Spleen (tissue), 11 donors: ENCODE results near the gene NFIA. TPM values are rescaled to one million over a fixed set of nuclear protein-coding genes. Genes with fewer than 3 reads are reported as not detected.

Experiments used
- DNase-seq: peaks from one replicate; pipeline ENCODE4 v3.0.0-alpha.2; 2020
- H3K27ac ChIP-seq, 8 donors: fragments of 200-600 bp; sonication (generic) in 7 of 8; 1 replicate in 4 of 8; 2 replicates in 4 of 8; pipeline versions ENCODE4 v1.5.0 to v1.8.0; 2016 to 2021; ENCODE audit warnings: inconsistent platforms in 4 of 8, mild to moderate bottlenecking in 4 of 8, moderate library complexity in 1 of 8
- H3K27me3 ChIP-seq, 7 donors: fragments of 200-600 bp; sonication (generic) in 6 of 7; replicated peaks in 1 of 7; 1 replicate in 4 of 7; 2 replicates in 3 of 7; pipeline versions ENCODE4 v1.5.0 to v1.8.0; 2016 to 2021; ENCODE audit warnings: inconsistent platforms in 3 of 7, mild to moderate bottlenecking in 1 of 7
- H3K36me3 ChIP-seq, 6 donors: fragments of 200-600 bp; sonication (generic) in 5 of 6; 1 replicate in 4 of 6; 2 replicates in 2 of 6; pipeline versions ENCODE4 v1.5.0 to v1.8.0; 2016 to 2021; ENCODE audit warnings: inconsistent platforms in 2 of 6
- H3K4me1 ChIP-seq, 6 donors: fragments of 200-600 bp; sonication (generic) in 5 of 6; 1 replicate in 3 of 6; 2 replicates in 3 of 6; pipeline versions ENCODE4 v1.5.0 to v1.8.0; 2016 to 2021; ENCODE audit warnings: inconsistent platforms in 3 of 6
- H3K4me3 ChIP-seq, 8 donors: fragments of 200-600 bp; sonication (generic) in 7 of 8; 1 replicate in 4 of 8; 2 replicates in 4 of 8; pipeline versions ENCODE4 v1.5.0 to v1.8.0; 2016 to 2021; ENCODE audit warnings: inconsistent platforms in 4 of 8, mild to moderate bottlenecking in 4 of 8, moderate library complexity in 2 of 8
- H3K9me3 ChIP-seq, 8 donors: fragments of 200-600 bp; sonication (generic) in 7 of 8; 1 replicate in 4 of 8; 2 replicates in 4 of 8; pipeline versions ENCODE4 v1.5.0 to v1.8.0; 2016 to 2021; ENCODE audit warnings: inconsistent platforms in 4 of 8
- POLR2A ChIP-seq, 3 donors: fragments of 450-650 bp; IDR thresholded peaks; one replicate each; pipeline ENCODE4 v1.5.1; 2017; ENCODE audit warnings: antibody characterized with exemption in 3 of 3, mild to moderate bottlenecking in 1 of 3
- POLR2AphosphoS5 ChIP-seq, 3 donors: sonication (generic); formaldehyde crosslinking; IDR thresholded peaks; one replicate each; pipeline ENCODE4 v1.5.1; 2017; ENCODE audit warnings: antibody characterized with exemption in 3 of 3
- WGBS, 5 donors: extraction: QIAGEN DNeasy Blood & Tissue Kit in 3 of 5; methylation state at CpG; one replicate each; pipeline versions ENCODE4 v1.1.5 to v1.1.7; 2013 to 2018; 5-methylcytosine and 5-hydroxymethylcytosine counted together
- intact Hi-C: fragments of 100-400 bp; cut with DNase I; formaldehyde crosslinking; loops from one replicate; pipeline ENCODE4 v1.15.0; 2023; ENCODE audit warnings: low total_unique reads
- polyA plus RNA-seq, 3 donors: library from polyadenylated mRNA; stranded (reverse); fragments of 200-250 nt; gene quantifications; one replicate each; pipeline ENCODE4 v1.2.1, GENCODE V29; 2013
- total RNA-seq, 7 donors: library from RNA; depleted of rRNA in 3 of 7; stranded (reverse); fragments of >200 nt in 3 of 7; fragmentation: NEBNext Ultra II Directional in 4 of 7; extraction: Animal tissue kit (Norgen Biotek cat#: 25700) in 4 of 7; gene quantifications; one replicate each; pipeline versions ENCODE4 v1.1.0 to v1.2.1, GENCODE V29; 2016 to 2021
- TF ChIP-seq, protein P1 (sequence below), 11 experiments: fragments of 200-600 bp in 7 of 11; fragments of 450-650 bp in 4 of 11; sonication (generic) in 4 of 11; IDR thresholded peaks in 8 of 11; conservative IDR thresholded peaks in 3 of 11; 1 replicate in 7 of 11; 2 replicates in 4 of 11; pipeline versions ENCODE4 v1.4.0 to v1.8.0; 2016 to 2021; ENCODE audit warnings: antibody characterized with exemption in 11 of 11, inconsistent platforms in 4 of 11, mild to moderate bottlenecking in 1 of 11
- donor health status: healthy with polysubstance abuse.
- donor health status: DM: no; HTN: no; CAD: no; lungs with moderate emphysema.
- donor health status: DM: no; HTN: no; CAD: no.
- donor health status: Bipolar disorder and iron deficiency.
- donor health status: healthy.
- donor health status: DM: no; HTN: no; CAD: no.
- donor health status: DM: yes; HTN: yes; CAD: no.

The NFIA gene
- total and polyA plus RNA-seq, 10 donors: 3.1 to 76.8 (median 35.5) TPM

DNA sequence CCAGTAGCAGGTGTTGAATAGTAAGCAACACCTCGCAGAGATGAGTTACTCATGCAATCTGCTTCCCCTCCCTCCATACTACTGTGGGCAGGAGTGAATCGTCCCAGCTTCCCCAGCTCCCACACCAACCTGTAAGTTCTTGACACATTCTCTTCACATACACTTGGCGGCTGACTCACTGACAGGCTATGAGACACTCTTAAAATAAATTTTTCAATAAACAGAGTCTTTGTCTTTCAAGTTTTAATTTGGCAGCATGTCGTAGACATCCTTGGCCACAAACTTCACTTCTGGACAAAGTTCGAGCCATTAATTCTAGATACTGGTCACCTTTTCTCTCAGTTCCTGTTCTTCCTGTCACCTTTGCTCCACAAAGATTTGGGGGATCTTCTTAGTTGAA is 351.9 kb downstream of the NFIA start:
- TF ChIP-seq POLR2A (IDR thresholded peaks at IDR 0.05): no peak
- TF ChIP-seq POLR2AphosphoS5 (IDR thresholded peaks at IDR 0.05): no peak
- no peak overlapping the region for H3K27ac ChIP-seq
- peaks cover 0 to 9% (median 0%) of the 10 kb centered on the region in 6 donors for H3K4me1 ChIP-seq
- DNase-seq: no peak
- H3K36me3 ChIP-seq: no peaks in the 10 kb centered on the region
- no peaks in the 10 kb centered on the region for H3K9me3 ChIP-seq
- H3K4me3 ChIP-seq: no peak overlapping the region
- H3K27me3 ChIP-seq: no peaks in the 10 kb centered on the region
- WGBS, 5 donors: 79 to 89% (median 81%) methylated on average over 5 of the region's 5 CpGs
- intact Hi-C loops: no loop called here

DNA sequence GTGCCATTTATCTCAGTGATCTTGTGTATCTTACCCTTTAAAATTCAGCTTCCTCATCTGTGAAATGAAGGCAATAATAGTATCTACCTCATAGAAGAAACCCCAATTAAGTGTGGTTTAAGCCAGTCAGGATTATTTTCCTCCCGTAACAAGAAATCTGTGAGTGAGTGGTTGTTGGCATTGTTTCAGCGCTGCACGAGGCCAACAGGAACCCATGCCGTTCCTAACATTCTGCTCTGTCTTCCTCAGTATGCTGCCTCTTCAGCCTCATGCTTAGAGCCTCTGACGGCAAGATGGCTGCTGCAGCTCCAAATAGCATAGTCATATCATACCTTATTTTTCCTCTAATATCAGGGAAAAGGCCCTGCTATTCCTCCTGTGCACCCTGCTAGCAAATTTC is 352.9 kb downstream of the NFIA start:
- no peak overlapping the region for H3K27ac ChIP-seq
- WGBS, 5 donors: 34 to 66% (median 59%) methylated on average over 5 of the region's 5 CpGs
- H3K4me3 ChIP-seq: no peak overlapping the region
- intact Hi-C loops: no loop called here
- DNase-seq: no peak
- no peaks in the 10 kb centered on the region for H3K9me3 ChIP-seq
- no peaks in the 10 kb centered on the region for H3K27me3 ChIP-seq
- H3K36me3 ChIP-seq: no peaks in the 10 kb centered on the region
- TF ChIP-seq, protein P1, sequence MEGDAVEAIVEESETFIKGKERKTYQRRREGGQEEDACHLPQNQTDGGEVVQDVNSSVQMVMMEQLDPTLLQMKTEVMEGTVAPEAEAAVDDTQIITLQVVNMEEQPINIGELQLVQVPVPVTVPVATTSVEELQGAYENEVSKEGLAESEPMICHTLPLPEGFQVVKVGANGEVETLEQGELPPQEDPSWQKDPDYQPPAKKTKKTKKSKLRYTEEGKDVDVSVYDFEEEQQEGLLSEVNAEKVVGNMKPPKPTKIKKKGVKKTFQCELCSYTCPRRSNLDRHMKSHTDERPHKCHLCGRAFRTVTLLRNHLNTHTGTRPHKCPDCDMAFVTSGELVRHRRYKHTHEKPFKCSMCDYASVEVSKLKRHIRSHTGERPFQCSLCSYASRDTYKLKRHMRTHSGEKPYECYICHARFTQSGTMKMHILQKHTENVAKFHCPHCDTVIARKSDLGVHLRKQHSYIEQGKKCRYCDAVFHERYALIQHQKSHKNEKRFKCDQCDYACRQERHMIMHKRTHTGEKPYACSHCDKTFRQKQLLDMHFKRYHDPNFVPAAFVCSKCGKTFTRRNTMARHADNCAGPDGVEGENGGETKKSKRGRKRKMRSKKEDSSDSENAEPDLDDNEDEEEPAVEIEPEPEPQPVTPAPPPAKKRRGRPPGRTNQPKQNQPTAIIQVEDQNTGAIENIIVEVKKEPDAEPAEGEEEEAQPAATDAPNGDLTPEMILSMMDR (IDR thresholded peaks at IDR 0.05 in 8 of 11, conservative IDR thresholded peaks at IDR 0.05 in 3 of 11): no peak
- no peak for TF ChIP-seq POLR2AphosphoS5 (IDR thresholded peaks at IDR 0.05)
- TF ChIP-seq POLR2A (IDR thresholded peaks at IDR 0.05): no peak
- peaks cover 0 to 9% (median 0%) of the 10 kb centered on the region in 6 donors for H3K4me1 ChIP-seq

DNA sequence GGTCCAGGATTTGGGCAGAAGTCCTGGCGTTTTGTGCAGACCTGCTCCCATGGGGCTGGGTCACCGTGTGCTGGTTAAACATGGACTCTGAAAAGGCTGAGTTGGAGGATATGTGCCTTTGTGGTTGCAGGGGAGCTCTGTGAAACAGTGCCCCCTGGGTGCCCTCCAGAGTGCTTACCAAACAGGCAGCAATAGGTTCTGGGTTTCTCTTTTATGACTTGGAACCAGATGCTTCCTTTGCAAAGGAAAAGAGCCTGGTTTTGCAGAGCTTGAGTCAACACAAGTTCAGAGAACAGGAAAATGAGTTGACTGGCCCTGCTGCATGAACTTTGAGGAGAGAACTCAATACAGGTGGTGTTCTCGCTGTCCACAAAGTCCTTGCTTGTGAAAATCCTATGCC is 353.7 kb downstream of the NFIA start:
- no peak for DNase-seq
- intact Hi-C loops: no loop called here
- Histone ChIP-seq H3K4me1 (peaks cover 0 to 9% (median 0%) of the 10 kb centered on the region in 6 donors), H3K27ac (no peak overlapping the region), H3K4me3 (no peak overlapping the region), H3K27me3 (no peaks in the 10 kb centered on the region), H3K9me3 (no peaks in the 10 kb centered on the region), H3K36me3 (no peaks in the 10 kb centered on the region)
- TF ChIP-seq POLR2A (IDR thresholded peaks at IDR 0.05) (no peak), POLR2AphosphoS5 (IDR thresholded peaks at IDR 0.05) (no peak)
- TF ChIP-seq, protein P1 (IDR thresholded peaks at IDR 0.05 in 8 of 11, conservative IDR thresholded peaks at IDR 0.05 in 3 of 11): no peak
- 38 to 61% (median 52%) methylated on average over 3 of the region's 3 CpGs for whole genome bisulfite sequencing, 5 donors

DNA sequence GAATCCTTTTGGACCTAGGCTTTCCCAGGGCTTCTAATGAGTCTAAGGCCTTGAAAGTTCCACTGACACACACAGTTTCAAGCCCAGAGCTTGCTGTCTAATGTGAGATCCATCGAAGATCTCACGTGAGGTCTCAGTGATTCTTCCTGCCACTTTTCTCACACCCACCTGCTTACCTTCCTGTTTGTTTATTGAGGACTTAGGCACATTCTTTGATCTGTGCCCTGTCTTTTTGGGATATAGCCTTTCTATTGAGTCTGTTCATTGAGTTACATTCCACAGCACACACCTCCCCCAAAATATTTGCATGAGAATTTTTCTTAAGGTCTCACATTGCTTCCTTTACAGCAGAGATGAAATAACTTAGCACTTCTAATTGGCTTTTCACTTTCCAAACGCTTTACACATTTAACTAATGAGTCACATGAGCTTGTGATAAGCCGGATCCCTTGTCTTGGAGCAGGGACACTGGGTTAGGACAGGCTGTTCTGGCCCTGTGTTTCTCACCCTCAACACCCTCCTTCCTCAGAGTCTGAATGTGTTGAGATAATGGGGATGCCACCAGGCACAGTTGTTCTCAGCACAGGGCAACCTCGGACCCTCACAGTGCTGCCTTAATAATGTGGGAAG is 354.2 kb downstream of the NFIA start:
- DNase-seq: no peak
- H3K36me3 ChIP-seq: no peaks in the 10 kb centered on the region
- intact Hi-C loops: no loop called here
- TF ChIP-seq, protein P1 (IDR thresholded peaks at IDR 0.05 in 8 of 11, conservative IDR thresholded peaks at IDR 0.05 in 3 of 11): no peak
- TF ChIP-seq POLR2AphosphoS5 (IDR thresholded peaks at IDR 0.05): peak in 1 of 3 donors; percentile 28
- no peak for TF ChIP-seq POLR2A (IDR thresholded peaks at IDR 0.05)
- H3K4me1 ChIP-seq: peaks cover 0 to 9% (median 0%) of the 10 kb centered on the region in 6 donors
- 70 to 78% (median 75%) methylated on average over 5 of the region's 5 CpGs for WGBS, 5 donors
- no peak overlapping the region for H3K27ac ChIP-seq
- no peak overlapping the region for H3K4me3 ChIP-seq
- no peaks in the 10 kb centered on the region for H3K9me3 ChIP-seq
- H3K27me3 ChIP-seq: no peaks in the 10 kb centered on the region
